K562 (cell line): ENCODE results near the gene TNFSF13B. TPM values are rescaled to one million over a fixed set of nuclear protein-coding genes. Genes with fewer than 3 reads are reported as not detected.

Source experiments
- ATAC-seq: fragments of 200-7000 bp; cut with Tn5 transposase; 3 replicates; pipeline ENCODE4 v1.9.1; 2020; ENCODE audit warnings: moderate library complexity
- BruUV-seq: library from RNA; stranded (reverse); fragments of 400-500 nt; replicated peaks from 2 replicates; lab custom pipeline; 2021; lab: Mats Ljungman, UMichigan
- CTCF ChIA-PET: fragments of 300-600 bp; formaldehyde crosslinking; extraction: SDS; loops from one replicate; lab custom pipeline; 2021; ENCODE audit warnings: low intra/inter-chr PET ratio; lab: Yijun Ruan, JAX
- POLR2A ChIA-PET: fragments of 300-600, 350-650 bp; sonication (Branson Sonifier 250); formaldehyde crosslinking; extraction: SDS; loops from one replicate; lab custom pipeline; 2021; ENCODE audit warnings: antibody characterized with exemption, inconsistent platforms; lab: Yijun Ruan, JAX
- DNase-seq, 4 experiments: peaks; one replicate each; pipeline versions ENCODE4 v3.0.0 to v3.0.0-alpha.2; 2011 to 2018; ENCODE audit warnings: low spot score in 3 of 4, mixed read lengths in 3 of 4; ENCODE audit errors: extremely low read depth in 1 of 4
- FAIRE-seq: peaks from 2 replicates; lab custom pipeline; 2011; peaks lifted over from hg19 to GRCh38; lab: Jason Lieb, UNC
- H2AFZ ChIP-seq: 2 replicates; pipeline ENCODE4 v1.6.0; 2011; ENCODE audit warnings: low read depth, low read length, control low read depth, inconsistent platforms
- H3K27ac ChIP-seq: fragments of 200-600 bp; 3 replicates; pipeline ENCODE4 v1.8.0; 2011; ENCODE audit warnings: low read depth, mild to moderate bottlenecking, control low read depth, inconsistent platforms, low read length, moderate library complexity, mixed read lengths; ENCODE audit errors: extremely low read depth
- H3K27me3 ChIP-seq, 2 experiments: fragments of 300-600 bp in 1 of 2; 2 replicates in 1 of 2; 3 replicates in 1 of 2; pipeline versions ENCODE4 v1.6.0 to v1.8.0; 2011; ENCODE audit warnings: inconsistent platforms in 2 of 2, low read length in 2 of 2, mild to moderate bottlenecking in 1 of 2, mixed read lengths in 1 of 2, moderate library complexity in 1 of 2; ENCODE audit not compliant: control insufficient read depth in 2 of 2, insufficient read depth in 2 of 2
- H3K36me3 ChIP-seq: fragments of 300-600 bp; 3 replicates; pipeline ENCODE4 v1.8.0; 2011; ENCODE audit warnings: mild to moderate bottlenecking, low read length, inconsistent platforms; ENCODE audit not compliant: control insufficient read depth, insufficient read depth
- H3K4me1 ChIP-seq, 2 experiments: fragments of 200-600 bp in 1 of 2; replicated peaks in 1 of 2; 2 replicates in 1 of 2; 3 replicates in 1 of 2; pipeline versions ENCODE4 v1.5.1 to v1.8.0; 2011; ENCODE audit warnings: inconsistent platforms in 2 of 2, low read length in 2 of 2, mild to moderate bottlenecking in 1 of 2, mixed read lengths in 1 of 2, moderate library complexity in 1 of 2; ENCODE audit not compliant: control insufficient read depth in 2 of 2, insufficient read depth in 2 of 2
- H3K4me2 ChIP-seq: 2 replicates; pipeline ENCODE4 v1.6.1; 2011; ENCODE audit warnings: low read length, control low read depth, inconsistent platforms, mixed read lengths; ENCODE audit not compliant: insufficient read depth
- H3K4me3 ChIP-seq: fragments of 200-600 bp; sonication (generic), shearing (Covaris generic); 2 replicates; pipeline ENCODE4 v1.5.1; 2016; ENCODE audit warnings: control low read depth, inconsistent platforms
- H3K79me2 ChIP-seq: fragments of 200-600 bp; 3 replicates; pipeline ENCODE4 v1.8.0; 2011; ENCODE audit warnings: low read length, inconsistent platforms; ENCODE audit not compliant: control insufficient read depth, insufficient read depth
- H3K9ac ChIP-seq, 2 experiments: 2 replicates each; pipeline versions ENCODE4 v1.6.0 to v1.6.1; 2011; ENCODE audit warnings: low read depth in 2 of 2, low read length in 2 of 2, control low read depth in 1 of 2, inconsistent platforms in 1 of 2, mild to moderate bottlenecking in 1 of 2, mixed read lengths in 1 of 2; ENCODE audit not compliant: insufficient read depth in 1 of 2
- H3K9me1 ChIP-seq: one replicate; pipeline ENCODE4 v1.6.0; 2011; ENCODE audit warnings: inconsistent platforms, mild to moderate bottlenecking, low read length, moderate library complexity; ENCODE audit not compliant: control insufficient read depth, insufficient read depth
- H3K9me3 ChIP-seq: replicated peaks from 2 replicates; pipeline ENCODE4 v1.5.1; 2011; ENCODE audit warnings: low read depth, low read length, inconsistent platforms; ENCODE audit not compliant: control insufficient read depth, insufficient read depth
- H4K20me1 ChIP-seq: replicated peaks from 2 replicates; pipeline ENCODE4 v1.6.1; 2011; ENCODE audit warnings: low read length, inconsistent platforms, mixed read lengths; ENCODE audit not compliant: control insufficient read depth, insufficient read depth
- CAMTA2 ChIP-seq: fragments of 250-450 bp; sonication (Bioruptor Pico); conservative IDR thresholded peaks from 2 replicates; pipeline ENCODE4 v1.5.1; 2022
- ELF2 ChIP-seq: fragments of 250-450 bp; sonication (Bioruptor Pico); IDR thresholded peaks from 2 replicates; pipeline ENCODE4 v1.5.0; 2021; ENCODE audit warnings: mild to moderate bottlenecking
- FOXA3 ChIP-seq, 2 experiments: fragments of 450-650 bp in 1 of 2; sonication (generic) in 1 of 2; formaldehyde crosslinking; IDR thresholded peaks in 1 of 2; conservative IDR thresholded peaks in 1 of 2; 2 replicates each; pipeline versions ENCODE4 v1.4.0 to v1.8.0; 2020 to 2022; ENCODE audit warnings: mild to moderate bottlenecking in 2 of 2, missing genetic modification reagents in 1 of 2
- HDAC2 ChIP-seq: fragments of 450-650 bp; IDR thresholded peaks from 2 replicates; pipeline ENCODE4 v1.6.1; 2016; ENCODE audit warnings: mild to moderate bottlenecking
- KLF16 ChIP-seq: IDR thresholded peaks from 2 replicates; pipeline ENCODE4 v1.6.1; 2016; ENCODE audit warnings: antibody characterized with exemption
- POLR2G ChIP-seq: fragments of 200-400 bp; formaldehyde crosslinking; IDR thresholded peaks from 2 replicates; pipeline ENCODE4 v1.6.1; 2017; ENCODE audit warnings: low read depth, mild to moderate bottlenecking, antibody characterized with exemption, low read length, moderate library complexity
- PPARD ChIP-seq: fragments of 250-450 bp; sonication (Bioruptor Pico); IDR thresholded peaks from 2 replicates; pipeline ENCODE4 v1.8.0; 2022; ENCODE audit warnings: inconsistent platforms, mild to moderate bottlenecking, moderate library complexity
- PRMT5 ChIP-seq: sonication (generic); formaldehyde crosslinking; IDR thresholded peaks from 2 replicates; pipeline ENCODE4 v1.5.0; 2020; ENCODE audit warnings: missing genetic modification reagents
- RAD51 ChIP-seq: fragments of 450-650 bp; IDR thresholded peaks from 2 replicates; pipeline ENCODE4 v1.7.1; 2016; ENCODE audit warnings: low read depth, mild to moderate bottlenecking, borderline replicate concordance
- SRF ChIP-seq, 2 experiments: fragments of 250-450, 450-650 bp in 1 of 2; sonication (Bioruptor Pico) in 1 of 2; sonication (generic) in 1 of 2; formaldehyde crosslinking; IDR thresholded peaks; 2 replicates each; pipeline versions ENCODE4 v1.5.0 to v1.5.1; 2020 to 2022; ENCODE audit warnings: mild to moderate bottlenecking in 1 of 2, missing genetic modification reagents in 1 of 2
- WGBS: fragments of 100-300 bp; shearing (Covaris generic); methylation state at CpG from one replicate; pipeline ENCODE4 v1.1.6; 2016; ENCODE audit warnings: low coverage, mixed read lengths; ENCODE audit not compliant: insufficient coverage; ENCODE audit errors: missing lambda C conversion rate; 5-methylcytosine and 5-hydroxymethylcytosine counted together
- in situ Hi-C: fragments of 300-500 bp; cut with MboI; formaldehyde crosslinking; loops from 4 replicates; pipeline ENCODE4 v1.15.0; 2018; ENCODE audit warnings: inconsistent platforms, mixed read lengths
- intact Hi-C: fragments of 100-400 bp; cut with micrococcal nuclease; formaldehyde crosslinking; loops from 2 replicates; pipeline ENCODE4 v1.14.2; 2022
- polyA plus RNA-seq, 8 experiments: library from polyadenylated mRNA; depleted of rRNA in 4 of 8; stranded (reverse) in 5 of 8; unstranded in 3 of 8; fragments of >200 nt; fragmentation: Nextera tagmentation in 2 of 8; fragmentation: Illumina TruSeq in 1 of 8; extraction: Ambion mirVana in 2 of 8; extraction: Trizol in 1 of 8; gene quantifications; 2 replicates each; pipeline versions ENCODE4 v1.2.1 to v1.2.3, GENCODE V29; 2011 to 2014; ENCODE audit warnings: inconsistent platforms in 1 of 8, missing spikeins in 1 of 8
- total RNA-seq, 7 experiments: library from RNA; depleted of rRNA in 6 of 7; stranded (reverse); fragments of >200 nt in 6 of 7; fragmentation: Illumina TruSeq in 2 of 7; extraction: Trizol in 2 of 7; gene quantifications; 2 replicates each; pipeline versions ENCODE4 v1.2.1 to v1.2.3, GENCODE V29; 2011 to 2021; ENCODE audit warnings: low replicate concordance in 1 of 7
- TF ChIP-seq, protein P1 (sequence below), 2 experiments: IDR thresholded peaks in 1 of 2; conservative IDR thresholded peaks in 1 of 2; 2 replicates each; pipeline ENCODE4 v1.6.1; 2016; ENCODE audit warnings: low read depth in 2 of 2, mild to moderate bottlenecking in 1 of 2, missing compliant biosample characterization in 1 of 2, missing genetic modification characterization in 1 of 2, moderate library complexity in 1 of 2
- TF ChIP-seq, protein P2 (sequence below): fragments of 250-450 bp; sonication (Bioruptor Pico); IDR thresholded peaks from 2 replicates; pipeline ENCODE4 v1.4.0; 2020

The TNFSF13B gene
- total and polyA plus RNA-seq, 9 of the 15 experiments (the other 6 are each of a cell fraction or from before 2014, with no cell fraction given) = 1.1 to 2.1 (median 1.5) TPM

DNA sequence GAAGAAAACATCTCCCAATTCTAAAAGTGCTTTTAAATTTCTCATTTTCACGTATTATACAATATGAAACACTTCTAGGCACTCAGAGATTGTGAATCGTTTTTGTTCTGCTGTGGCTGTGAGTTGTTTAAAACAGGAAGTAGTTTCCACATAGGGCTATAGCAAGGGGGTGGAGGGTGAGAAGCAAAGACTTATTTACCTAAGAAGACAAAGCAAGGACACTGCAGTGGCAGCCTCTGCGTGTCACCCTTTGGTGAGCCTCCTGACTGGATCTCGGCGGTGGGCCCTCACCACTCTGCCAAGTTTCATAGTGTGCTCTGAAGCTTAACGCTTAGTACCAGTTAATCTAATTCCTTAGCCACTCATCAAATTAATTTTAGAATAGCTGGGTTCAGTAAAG lies 56.8 kb downstream of the TNFSF13B start (continued):
- peak in 1 of 2 experiments; percentile 56; a peak in 1 of 4 replicates for TF ChIP-seq SRF (CRISPR knock-in tag; IDR thresholded peaks at IDR 0.05)

- H3K4me1 ChIP-seq = no peaks in the 10 kb centered on the region
- intact Hi-C loops = no loop called here
- H3K27ac ChIP-seq = no peak overlapping the region
- ATAC-seq (no peak), FAIRE-seq (no peak), DNase-seq (no peak)
- H3K4me2 ChIP-seq = no peak overlapping the region
- BruUV-seq = no TSS peak
- no peak for TF ChIP-seq RAD51
- no peak for TF ChIP-seq POLR2G
- TF ChIP-seq, protein P1, sequence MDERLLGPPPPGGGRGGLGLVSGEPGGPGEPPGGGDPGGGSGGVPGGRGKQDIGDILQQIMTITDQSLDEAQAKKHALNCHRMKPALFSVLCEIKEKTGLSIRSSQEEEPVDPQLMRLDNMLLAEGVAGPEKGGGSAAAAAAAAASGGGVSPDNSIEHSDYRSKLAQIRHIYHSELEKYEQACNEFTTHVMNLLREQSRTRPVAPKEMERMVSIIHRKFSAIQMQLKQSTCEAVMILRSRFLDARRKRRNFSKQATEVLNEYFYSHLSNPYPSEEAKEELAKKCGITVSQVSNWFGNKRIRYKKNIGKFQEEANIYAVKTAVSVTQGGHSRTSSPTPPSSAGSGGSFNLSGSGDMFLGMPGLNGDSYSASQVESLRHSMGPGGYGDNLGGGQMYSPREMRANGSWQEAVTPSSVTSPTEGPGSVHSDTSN (CRISPR knock-in tag; IDR thresholded peaks at IDR 0.05; ENCODE audit: low read depth) = no peak
- TF ChIP-seq, protein P1 (tag; conservative IDR thresholded peaks at IDR 0.05; ENCODE audit: low read depth) = no peak
- no peak for TF ChIP-seq HDAC2
- TF ChIP-seq, protein P2, sequence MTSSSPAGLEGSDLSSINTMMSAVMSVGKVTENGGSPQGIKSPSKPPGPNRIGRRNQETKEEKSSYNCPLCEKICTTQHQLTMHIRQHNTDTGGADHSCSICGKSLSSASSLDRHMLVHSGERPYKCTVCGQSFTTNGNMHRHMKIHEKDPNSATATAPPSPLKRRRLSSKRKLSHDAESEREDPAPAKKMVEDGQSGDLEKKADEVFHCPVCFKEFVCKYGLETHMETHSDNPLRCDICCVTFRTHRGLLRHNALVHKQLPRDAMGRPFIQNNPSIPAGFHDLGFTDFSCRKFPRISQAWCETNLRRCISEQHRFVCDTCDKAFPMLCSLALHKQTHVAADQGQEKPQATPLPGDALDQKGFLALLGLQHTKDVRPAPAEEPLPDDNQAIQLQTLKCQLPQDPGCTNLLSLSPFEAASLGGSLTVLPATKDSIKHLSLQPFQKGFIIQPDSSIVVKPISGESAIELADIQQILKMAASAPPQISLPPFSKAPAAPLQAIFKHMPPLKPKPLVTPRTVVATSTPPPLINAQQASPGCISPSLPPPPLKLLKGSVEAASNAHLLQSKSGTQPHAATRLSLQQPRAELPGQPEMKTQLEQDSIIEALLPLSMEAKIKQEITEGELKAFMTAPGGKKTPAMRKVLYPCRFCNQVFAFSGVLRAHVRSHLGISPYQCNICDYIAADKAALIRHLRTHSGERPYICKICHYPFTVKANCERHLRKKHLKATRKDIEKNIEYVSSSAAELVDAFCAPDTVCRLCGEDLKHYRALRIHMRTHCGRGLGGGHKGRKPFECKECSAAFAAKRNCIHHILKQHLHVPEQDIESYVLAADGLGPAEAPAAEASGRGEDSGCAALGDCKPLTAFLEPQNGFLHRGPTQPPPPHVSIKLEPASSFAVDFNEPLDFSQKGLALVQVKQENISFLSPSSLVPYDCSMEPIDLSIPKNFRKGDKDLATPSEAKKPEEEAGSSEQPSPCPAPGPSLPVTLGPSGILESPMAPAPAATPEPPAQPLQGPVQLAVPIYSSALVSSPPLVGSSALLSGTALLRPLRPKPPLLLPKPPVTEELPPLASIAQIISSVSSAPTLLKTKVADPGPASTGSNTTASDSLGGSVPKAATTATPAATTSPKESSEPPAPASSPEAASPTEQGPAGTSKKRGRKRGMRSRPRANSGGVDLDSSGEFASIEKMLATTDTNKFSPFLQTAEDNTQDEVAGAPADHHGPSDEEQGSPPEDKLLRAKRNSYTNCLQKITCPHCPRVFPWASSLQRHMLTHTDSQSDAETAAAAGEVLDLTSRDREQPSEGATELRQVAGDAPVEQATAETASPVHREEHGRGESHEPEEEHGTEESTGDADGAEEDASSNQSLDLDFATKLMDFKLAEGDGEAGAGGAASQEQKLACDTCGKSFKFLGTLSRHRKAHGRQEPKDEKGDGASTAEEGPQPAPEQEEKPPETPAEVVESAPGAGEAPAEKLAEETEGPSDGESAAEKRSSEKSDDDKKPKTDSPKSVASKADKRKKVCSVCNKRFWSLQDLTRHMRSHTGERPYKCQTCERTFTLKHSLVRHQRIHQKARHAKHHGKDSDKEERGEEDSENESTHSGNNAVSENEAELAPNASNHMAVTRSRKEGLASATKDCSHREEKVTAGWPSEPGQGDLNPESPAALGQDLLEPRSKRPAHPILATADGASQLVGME (CRISPR knock-in tag) = no peak
- no peak for TF ChIP-seq PPARD
- TF ChIP-seq PRMT5 (CRISPR knock-in tag) = no peak
- no peak for TF ChIP-seq CAMTA2
- no peak for TF ChIP-seq ELF2 (CRISPR knock-in tag)
- no peak for TF ChIP-seq KLF16
- TF ChIP-seq FOXA3 (CRISPR knock-in tag; conservative IDR thresholded peaks at IDR 0.05 in 1 of 2, IDR thresholded peaks at IDR 0.05 in 1 of 2) = no peak
- no peaks in the 10 kb centered on the region for H3K36me3 ChIP-seq
- in situ Hi-C loops = loop anchor here (25.0 kb wide), 1 partner anchor 583 kb away; no protein-coding TSS in a partner anchor
- no peak overlapping the region for H3K9ac ChIP-seq
- H3K9me1 ChIP-seq = no peaks in the 10 kb centered on the region
- no peaks in the 10 kb centered on the region for H3K27me3 ChIP-seq
- no peaks in the 10 kb centered on the region for H3K79me2 ChIP-seq
- H4K20me1 ChIP-seq = no peaks in the 10 kb centered on the region
- no peaks in the 10 kb centered on the region for H3K9me3 ChIP-seq
- 82% methylated on average over 1 of the region's 1 CpG for WGBS
- no peak overlapping the region for H2AFZ ChIP-seq
- POLR2A ChIA-PET = no interaction called here
- CTCF ChIA-PET = no interaction called here
- H3K4me3 ChIP-seq = no peak overlapping the region
These were observed 59.3 kb downstream of the TNFSF13B start for GRCh38 chr13:108328848-108329247.
